HG03571 (cell line): ENCODE results near the gene GFRAL.
"Not testable (repeated sequence)": the region's sequence is repeated elsewhere in the genome, so short reads cannot be mapped to it uniquely, and the experiment has no call there.

Experiments used
- ATAC-seq: cut with Tn5 transposase; IDR thresholded peaks from one replicate; pipeline ENCODE4 v1.9.1; 2021; ENCODE audit not compliant: unreplicated experiment

The GFRAL gene, protein sequence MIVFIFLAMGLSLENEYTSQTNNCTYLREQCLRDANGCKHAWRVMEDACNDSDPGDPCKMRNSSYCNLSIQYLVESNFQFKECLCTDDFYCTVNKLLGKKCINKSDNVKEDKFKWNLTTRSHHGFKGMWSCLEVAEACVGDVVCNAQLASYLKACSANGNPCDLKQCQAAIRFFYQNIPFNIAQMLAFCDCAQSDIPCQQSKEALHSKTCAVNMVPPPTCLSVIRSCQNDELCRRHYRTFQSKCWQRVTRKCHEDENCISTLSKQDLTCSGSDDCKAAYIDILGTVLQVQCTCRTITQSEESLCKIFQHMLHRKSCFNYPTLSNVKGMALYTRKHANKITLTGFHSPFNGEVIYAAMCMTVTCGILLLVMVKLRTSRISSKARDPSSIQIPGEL

DNA sequence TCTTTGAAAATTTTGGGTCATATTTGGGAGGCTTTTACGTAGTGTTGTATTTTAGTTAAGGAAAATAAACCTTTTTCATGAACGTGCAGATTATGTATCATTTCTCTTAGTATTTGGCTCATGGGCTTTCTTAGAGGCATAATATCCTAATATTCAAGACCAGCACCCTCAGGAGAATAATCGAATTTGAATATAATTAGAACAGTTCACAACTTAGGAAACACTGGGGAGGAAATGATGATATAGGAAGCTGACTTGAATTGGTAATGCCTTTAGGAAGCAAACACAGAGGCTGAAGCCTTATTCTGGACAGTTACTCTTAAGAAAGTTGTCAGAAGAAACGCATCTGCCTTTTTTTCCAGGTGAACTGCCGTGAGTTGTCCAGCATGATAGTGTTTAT, at the start of gene GFRAL:
TSS of gene GFRAL (plus strand) at position 301 of the 400 bp plus-strand sequence. CDS start at position 387, 86 bp downstream.
- no peak for ATAC-seq

DNA sequence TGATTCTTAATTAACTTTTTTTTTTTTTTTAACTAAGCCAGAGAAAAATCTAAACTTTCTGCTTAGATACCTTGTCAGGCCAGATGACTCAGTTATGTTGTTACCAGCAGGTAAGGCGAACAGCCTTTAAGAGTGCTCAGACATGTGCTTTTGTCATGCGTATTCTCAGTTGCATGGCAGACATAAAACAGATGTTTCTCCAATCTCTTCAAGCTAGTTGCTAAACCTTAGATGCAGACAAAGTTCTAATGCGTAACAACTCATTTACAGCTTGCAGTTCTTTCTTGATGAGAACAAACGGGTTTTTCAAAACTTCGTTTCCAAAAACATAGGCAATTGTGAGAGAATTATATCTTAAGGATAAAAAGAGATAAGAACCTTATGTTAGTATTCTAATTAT, 49.6 kb upstream of the GFRAL start:
- no peak for ATAC-seq

DNA sequence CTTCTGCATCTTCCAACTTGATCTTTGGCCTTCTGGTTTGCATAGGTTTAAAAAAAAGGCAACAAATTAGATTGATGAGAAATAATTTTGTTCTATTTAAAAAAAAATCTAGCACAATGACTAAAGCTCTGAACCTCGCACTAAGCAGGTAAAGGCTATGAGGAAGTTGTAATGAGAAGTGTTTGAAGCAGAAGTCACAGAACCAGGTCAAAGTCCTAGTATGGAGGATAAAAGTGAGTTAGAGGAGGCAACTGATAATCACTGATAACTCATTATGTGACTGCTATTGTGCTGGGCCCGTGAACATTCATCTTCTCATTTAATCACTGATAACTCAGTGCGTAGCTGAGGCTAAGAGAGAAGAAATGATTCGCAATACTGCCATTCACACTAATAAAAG, 46.1 kb upstream of the GFRAL start:
- ATAC-seq: no peak

DNA sequence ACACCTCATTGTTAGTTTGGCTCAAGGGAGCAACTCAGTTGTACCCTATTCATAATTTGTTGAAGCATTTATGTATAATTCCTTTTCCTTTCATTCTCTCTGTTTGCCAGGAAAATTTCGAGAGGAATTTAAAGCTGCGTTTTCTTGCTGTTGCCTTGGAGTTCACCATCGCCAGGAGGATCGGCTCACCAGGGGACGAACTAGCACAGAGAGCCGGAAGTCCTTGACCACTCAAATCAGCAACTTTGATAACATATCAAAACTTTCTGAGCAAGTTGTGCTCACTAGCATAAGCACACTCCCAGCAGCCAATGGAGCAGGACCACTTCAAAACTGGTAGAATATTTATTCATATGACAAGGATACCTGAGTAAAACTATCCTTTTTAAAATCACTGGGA, 45.2 kb upstream of the GFRAL start:
- ATAC-seq: no peak

DNA sequence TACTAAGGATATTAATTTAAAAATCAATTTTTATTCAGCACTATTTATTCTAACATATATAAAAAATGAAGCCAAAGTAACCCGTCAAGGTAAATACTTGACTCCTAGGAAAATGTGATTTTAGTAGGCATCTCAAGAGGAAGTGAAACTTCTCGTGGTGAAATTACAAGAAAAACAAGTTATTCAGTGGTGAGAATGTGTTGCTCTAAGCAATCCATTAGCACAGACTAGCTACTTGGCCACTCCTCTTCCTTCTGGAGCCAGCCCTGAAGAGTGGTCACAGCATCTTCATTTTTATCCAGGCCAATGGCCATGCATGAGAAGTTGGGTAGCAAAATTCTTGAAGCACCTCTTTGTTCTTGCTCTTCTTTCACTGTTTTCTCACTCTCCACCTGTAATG, 40.4 kb upstream of the GFRAL start:
- no peak for ATAC-seq

DNA sequence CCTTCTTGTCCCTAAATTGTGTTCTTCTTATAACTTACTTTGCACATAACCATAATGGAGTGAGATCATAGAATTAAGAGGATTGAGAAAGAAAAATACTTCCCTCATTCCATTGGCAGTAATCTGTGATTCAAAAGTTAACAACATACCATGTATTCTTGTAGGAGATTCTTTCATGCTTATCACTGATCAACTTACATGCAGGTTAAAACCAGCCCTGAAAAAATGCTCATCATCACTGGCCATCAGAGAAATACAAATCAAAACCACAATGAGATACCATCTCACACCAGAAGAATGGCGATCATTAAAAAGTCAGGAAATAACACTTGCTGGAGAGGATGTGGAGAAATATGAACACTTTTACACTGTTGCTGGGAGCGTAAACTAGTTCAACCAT, 36.5 kb upstream of the GFRAL start:
- no peak for ATAC-seq

DNA sequence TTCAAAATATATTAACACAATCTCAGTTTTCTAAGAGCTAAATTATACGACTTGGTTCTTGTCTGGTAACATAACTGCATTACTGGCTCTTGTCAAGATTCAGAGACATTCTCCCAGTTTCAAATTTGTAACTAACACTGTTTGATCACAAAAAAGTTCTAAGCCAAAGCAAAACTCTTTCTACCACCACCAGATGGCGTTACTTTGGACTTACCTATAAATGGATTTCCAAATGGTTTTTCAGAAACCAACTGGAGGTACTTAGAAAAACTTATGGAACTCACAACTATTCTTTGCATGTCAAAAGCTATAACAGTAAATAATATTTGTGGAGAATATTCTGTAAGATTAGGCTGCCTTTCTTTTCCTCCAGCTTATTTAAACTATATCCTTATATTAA, 34.2 kb upstream of the GFRAL start:
- no peak for ATAC-seq

DNA sequence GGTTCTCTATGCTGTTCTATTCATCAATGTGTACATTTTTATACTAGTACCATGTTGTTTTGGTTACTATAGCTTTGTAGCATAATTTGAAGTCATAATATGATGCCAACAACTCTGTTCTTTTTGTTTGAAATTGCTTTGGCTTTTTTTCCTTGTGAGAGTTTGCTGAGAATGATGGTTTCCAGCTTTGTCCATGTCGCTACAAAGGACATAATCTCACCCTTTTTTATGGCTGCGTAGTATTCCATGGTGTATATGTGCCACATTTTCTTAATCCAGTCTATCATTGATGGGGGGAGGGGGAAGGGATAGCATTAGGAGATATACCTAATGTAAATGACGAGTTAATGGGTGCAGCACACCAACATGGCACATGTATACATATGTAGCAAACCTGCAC, 30.1 kb upstream of the GFRAL start:
- not testable (repeated sequence) for ATAC-seq

DNA sequence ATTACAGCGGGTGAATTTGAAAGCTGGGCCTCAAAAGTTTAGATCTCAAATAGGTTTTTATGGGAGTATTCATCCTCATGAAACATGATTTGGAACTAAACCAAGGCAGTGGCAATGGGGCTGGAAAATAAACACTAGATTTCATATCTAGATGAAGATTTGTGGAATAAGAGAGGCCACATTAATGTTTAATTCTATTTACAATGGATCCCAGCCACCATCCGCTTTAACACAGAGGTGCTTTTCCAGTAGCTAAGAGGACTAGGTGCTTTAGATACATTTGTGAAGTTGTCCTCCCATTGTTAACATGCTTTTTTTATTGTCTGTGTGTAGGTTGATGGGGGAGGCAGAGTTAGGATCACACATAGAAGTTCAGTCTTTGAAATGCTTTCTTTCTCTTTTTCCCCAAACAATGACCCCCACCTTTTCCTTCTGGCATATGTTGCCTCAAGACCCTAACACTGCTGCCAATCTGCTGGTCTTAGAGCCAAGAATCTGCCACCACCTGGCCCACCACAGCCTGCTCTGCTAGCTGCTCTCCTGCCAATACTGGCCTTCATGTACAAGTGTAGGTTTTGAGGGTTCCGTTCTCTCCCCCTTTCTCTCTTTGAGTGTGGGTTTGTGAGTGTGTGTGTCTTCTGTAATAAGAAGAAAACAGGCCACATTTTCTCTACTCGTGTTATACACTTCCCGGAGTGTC, 27.8 kb upstream of the GFRAL start:
- no peak for ATAC-seq

DNA sequence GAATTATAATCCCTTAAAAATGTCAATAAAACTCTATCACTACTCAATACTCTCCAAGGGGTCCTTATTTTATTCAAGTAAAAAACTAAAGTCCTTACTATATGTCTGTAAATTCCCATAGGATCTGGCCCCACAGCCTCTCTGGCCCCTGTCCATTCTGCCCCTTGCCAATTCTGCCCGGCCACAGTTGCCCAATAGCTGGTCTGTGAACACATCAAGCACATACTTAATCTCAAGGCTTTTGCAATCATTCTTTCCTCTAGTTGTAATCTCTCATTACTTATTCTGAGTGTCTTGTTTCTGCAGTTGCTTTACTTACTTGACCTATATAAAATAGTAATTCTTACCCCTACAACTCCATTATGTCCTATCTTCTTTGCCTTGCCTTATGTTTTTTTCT, 22.5 kb upstream of the GFRAL start:
- ATAC-seq: no peak

DNA sequence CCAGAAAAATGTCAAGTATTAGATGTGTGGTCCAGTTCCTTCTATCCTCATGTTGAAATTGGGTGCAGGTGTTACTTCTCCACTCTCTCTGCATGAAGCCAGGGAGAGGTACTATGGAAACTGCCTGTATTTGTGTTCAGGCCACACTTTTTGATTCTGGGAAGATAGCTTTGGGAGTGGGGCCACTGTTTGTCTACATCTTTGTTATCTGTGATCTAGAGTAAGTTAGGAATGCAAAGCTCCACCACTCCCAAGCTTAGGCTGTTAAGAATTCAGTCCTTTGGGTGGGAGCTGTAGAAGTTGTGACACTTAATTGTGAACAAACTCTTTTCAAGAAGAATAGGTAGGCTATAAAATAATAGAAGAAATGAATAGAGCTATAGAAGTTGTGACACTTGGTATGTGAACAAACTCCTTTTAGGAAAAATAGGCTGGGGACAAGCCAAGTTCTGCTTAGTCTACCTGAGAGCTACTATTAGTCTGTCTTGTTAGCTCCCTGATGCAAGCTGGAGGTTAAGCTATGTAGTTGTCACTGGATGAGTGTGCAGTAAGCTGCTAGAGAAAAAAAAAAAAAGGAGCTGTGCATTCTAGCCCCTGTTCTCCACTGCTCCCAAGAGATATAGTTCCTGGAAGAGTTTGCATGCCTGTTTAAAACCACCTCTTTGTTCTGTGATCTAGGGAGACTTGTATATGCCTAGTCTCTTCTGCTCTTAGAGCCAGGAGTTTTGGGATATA, 7.1 kb upstream of the GFRAL start:
- no peak for ATAC-seq

DNA sequence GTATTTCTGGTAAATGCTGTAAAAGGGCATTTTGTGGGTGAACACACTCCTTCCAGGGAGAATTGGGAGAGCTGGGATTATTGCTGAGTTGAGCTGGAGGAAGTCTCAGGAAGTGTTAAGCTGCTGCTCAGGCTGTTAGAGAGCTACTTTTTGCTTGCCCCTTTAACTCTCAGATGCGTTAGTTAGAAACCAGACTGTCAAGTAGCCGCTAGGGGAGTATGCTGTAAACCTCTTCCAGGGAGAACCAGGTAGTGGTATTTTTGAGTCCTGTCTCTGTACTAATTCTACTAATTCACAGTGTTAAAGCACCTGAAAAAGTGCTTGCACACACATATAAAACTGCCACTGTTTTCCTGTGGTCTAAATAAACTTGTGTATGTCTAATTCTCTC, 6.6 kb upstream of the GFRAL start:
- ATAC-seq: no peak

DNA sequence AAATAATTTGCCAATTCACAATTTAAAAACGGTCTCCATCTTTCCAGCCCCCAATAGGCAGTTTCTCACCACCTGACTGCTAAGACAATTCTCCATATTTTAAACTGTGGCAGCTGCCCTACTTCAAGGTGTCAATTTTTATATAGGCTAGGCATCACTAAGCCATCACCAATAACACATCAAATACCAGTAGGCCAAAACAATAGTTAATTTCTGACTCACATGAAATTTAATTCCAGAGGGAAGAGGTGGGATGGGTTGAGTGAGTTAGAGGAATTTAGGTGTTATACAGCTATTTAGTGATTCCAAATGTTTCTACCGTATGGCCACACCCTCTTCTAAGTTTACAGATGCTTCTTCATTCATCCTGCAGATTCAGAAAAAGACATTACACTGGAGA, 49.9 kb downstream of the GFRAL start:
- ATAC-seq: no peak

DNA sequence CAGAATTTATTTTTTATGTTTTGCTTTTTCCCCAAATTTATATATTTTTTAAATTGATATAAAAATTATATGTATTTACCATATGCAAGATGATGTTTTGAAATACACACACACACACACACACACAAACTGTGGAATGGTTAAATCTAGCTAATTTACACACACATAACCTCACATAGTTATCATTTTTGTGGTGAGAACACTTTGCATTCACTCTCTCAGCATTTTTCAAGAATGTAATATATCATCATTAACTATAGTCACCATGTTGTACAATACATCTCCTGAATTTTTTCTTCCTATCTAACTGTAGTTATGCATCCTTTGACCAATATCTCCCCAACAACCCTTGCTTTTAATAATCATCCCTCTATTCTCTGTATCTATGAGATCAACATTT, 52.2 kb downstream of the GFRAL start:
- ATAC-seq: no peak

DNA sequence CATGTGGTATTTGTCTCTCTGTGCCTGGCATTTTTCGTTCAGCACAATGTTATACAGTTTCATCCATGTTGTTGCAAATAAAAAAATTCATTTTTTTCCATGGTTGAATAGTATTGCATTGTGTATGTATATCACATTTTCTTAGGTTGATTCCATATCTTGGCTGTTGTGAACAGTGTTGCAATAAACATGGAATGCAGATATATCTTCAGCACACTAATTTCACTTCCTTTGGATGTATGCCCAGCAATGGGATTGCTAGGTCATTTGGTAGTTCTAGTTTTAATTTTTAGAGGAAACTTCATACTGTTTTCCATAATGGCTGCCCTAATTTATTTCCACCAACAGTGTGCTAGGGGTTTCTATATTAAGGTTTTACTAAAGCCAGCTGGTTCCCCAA, 52.6 kb downstream of the GFRAL start:
- no peak for ATAC-seq

DNA sequence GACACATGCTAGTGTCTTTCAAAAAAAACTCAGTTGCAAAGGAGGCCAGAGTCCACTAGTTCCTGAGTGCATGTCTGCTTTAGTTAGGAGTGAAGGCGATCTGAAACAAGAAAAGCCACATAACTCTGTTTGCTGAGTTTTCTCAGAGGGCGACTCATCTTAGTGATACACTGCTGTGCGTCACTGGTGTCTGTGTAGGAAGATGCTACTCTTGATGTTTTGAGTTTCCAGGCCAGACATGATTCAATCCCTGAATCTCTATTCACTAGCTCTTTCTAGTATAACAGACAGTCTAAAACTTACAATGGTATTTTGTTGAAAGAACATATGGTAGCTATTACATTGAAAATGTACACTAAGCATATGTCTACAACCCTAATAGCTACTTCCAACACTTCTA, 60.9 kb downstream of the GFRAL start:
- ATAC-seq: no peak

DNA sequence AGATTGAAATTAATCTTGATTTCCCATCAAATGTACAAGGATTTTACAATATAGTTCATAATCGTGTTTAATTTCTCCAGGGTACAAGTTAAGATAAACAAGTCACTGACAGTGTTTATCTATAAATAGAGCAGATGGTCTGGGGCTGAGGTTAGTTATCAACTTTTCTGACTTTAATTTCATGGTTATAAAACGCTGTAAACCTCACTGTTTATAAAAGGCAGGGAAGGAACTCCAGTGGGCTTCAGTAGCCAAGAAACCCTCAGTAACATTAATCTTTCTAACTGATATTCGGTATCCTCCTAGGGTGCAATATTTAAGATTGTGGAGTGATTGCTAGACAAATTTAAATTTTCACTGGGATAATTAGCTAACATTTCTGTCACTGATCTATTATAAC, 68.6 kb downstream of the GFRAL start:
- ATAC-seq: no peak

DNA sequence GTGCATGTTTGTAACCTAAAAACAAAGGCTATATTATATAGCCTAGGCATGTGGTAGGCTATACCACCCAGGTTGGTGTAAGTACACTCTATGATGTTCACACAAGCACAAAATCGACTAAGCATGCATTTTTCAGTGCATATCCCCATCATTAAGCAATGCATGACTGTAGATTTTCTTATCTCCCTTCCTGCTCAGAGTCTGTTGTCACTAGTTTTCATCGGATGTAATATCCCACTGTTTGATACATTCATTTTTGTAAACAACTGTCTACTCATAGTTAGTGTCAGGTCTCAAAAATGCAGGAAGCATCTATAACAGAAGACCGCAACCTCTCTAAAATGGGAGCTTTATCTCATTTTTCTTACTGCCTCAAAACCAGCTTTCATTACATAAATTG, 70.7 kb downstream of the GFRAL start:
- no peak for ATAC-seq

DNA sequence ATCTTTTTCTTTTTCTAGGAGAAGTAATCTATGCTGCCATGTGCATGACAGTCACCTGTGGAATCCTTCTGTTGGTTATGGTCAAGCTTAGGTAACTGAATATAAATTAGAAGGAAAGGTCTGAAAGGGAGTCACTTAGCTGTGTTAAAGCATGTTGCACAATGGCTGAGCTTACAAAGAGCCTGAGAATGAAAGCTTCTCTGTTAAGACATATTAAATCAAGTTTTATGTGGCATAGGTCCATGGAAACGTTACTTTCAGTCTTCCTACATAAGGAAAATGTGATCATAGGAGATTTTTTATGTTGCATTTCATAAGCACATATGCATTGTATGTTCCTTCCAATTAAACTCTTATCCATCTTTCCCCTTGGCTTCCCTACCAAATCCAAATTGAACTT, 72.1 kb downstream of the GFRAL start:
- ATAC-seq: no peak

DNA sequence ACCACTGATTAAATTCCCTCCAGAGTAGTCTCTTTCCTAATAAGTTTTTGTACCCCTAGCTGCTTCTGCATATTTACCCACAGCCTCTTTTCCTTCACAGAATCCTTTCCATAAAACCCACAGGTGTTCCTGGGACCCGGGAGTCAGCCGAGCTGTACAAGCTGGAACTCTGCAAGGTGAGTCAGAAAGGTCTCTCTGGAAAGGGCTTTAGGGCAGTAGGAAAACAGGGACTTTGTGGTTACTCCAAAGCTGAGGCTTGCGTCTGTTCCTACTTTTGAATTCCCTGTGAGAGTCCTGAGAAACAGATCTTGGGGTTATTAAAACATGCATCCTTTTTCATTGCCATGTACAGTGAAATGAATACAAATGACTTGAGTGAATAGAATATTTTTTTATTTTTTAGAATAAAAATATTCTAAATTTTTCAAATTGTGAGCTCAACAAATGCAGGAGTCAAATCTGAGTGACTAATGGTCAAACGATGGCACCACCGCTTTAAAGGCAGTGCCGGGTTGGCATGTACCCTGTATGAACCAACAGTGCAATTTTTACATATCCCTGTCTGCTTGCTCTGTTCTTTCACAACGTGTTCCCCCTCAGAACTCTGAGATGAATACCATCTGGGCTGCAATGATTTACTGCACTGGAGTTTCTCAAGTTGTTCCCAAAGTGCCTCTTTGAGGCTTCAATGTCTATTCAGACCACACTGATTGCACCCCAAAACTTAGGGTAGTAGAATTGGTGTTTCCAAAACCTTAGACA, 78.4 kb downstream of the GFRAL start:
- ATAC-seq: no peak

DNA sequence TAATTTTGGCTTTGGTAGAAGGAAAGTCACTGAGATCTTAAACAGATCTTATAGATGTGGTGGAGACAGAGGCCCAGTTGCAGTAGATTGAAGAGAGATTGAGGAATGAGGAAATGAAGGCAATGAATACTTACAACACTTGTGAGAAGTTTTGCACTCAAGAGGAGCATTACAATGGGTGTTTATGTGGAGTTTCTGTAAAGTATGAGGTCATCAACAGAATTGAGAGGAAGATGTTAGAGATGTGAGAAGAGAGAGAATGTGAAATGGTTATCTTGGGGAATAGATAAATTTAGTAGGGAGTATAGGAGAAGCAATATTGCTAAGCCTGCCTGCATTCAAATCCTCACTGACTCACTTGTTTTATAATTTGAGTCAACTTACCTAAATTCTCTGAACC, 83.4 kb downstream of the GFRAL start:
- ATAC-seq: no peak
